OCI-LY7 (cell line): ENCODE measurements around the gene TMEM217. TPM values are rescaled to one million over a fixed set of nuclear protein-coding genes. Genes with fewer than 3 reads are reported as not detected.

Source experiments
- BruUV-seq: library from RNA; stranded (reverse); fragments of 400-500 nt; replicated peaks from 2 replicates; lab custom pipeline; 2021; lab: Mats Ljungman, UMichigan
- CTCF ChIA-PET: fragments of 300-600 bp; sonication (Branson Sonifier 250); formaldehyde crosslinking; loops from one replicate; lab custom pipeline; 2022; ENCODE audit warnings: antibody characterized with exemption; ENCODE audit not compliant: unreplicated experiment; lab: Charles Lee
- POLR2A ChIA-PET: fragments of 300-600 bp; sonication (Branson Sonifier 250); formaldehyde crosslinking; loops from one replicate; lab custom pipeline; 2022; ENCODE audit warnings: antibody characterized with exemption; lab: Charles Lee
- DNase-seq: peaks from one replicate; pipeline ENCODE4 v3.0.0-alpha.2; 2015; ENCODE audit warnings: low spot score
- H2AFZ ChIP-seq: fragments of 200-600 bp; sonication (generic), shearing (Covaris generic); 2 replicates; pipeline ENCODE4 v1.6.1; 2014; ENCODE audit warnings: mild to moderate bottlenecking, antibody characterized with exemption, low read length, moderate library complexity
- H3K27ac ChIP-seq: fragments of 200-600 bp; sonication (generic); 2 replicates; pipeline ENCODE4 v1.5.1; 2014; ENCODE audit warnings: mixed run types, low read depth, mild to moderate bottlenecking, moderate library complexity, low read length, inconsistent platforms; ENCODE audit not compliant: poor library complexity, severe bottlenecking
- H3K36me3 ChIP-seq: fragments of 200-600 bp; sonication (generic); 2 replicates; pipeline ENCODE4 v1.6.1; 2014; ENCODE audit warnings: mild to moderate bottlenecking, antibody characterized with exemption, low read length, moderate library complexity, mixed read lengths; ENCODE audit not compliant: insufficient read depth
- H3K4me1 ChIP-seq: fragments of 200-600 bp; sonication (generic); 2 replicates; pipeline ENCODE4 v1.5.1; 2014; ENCODE audit warnings: mild to moderate bottlenecking, low read length; ENCODE audit not compliant: insufficient read depth, poor library complexity, severe bottlenecking
- H3K4me2 ChIP-seq: fragments of 200-600 bp; sonication (generic); 2 replicates; pipeline ENCODE4 v1.6.1; 2014; ENCODE audit warnings: mild to moderate bottlenecking, low read length
- H3K4me3 ChIP-seq: fragments of 200-600 bp; sonication (generic); 2 replicates; pipeline ENCODE4 v1.5.1; 2014; ENCODE audit warnings: mild to moderate bottlenecking, low read depth, low read length; ENCODE audit not compliant: poor library complexity, severe bottlenecking
- H3K79me2 ChIP-seq: fragments of 200-600 bp; sonication (generic); 2 replicates; pipeline ENCODE4 v1.6.1; 2016; ENCODE audit warnings: low read depth, mild to moderate bottlenecking, low read length, moderate library complexity, mixed read lengths; ENCODE audit not compliant: insufficient read depth
- H3K9me2 ChIP-seq: fragments of 200-600 bp; sonication (generic); 2 replicates; pipeline ENCODE4 v1.6.1; 2016; ENCODE audit warnings: mild to moderate bottlenecking, low read length, mixed read lengths; ENCODE audit not compliant: insufficient read depth
- H3K9me3 ChIP-seq: fragments of 200-600 bp; sonication (generic); 2 replicates; pipeline ENCODE4 v1.6.1; 2014; ENCODE audit warnings: mild to moderate bottlenecking, mixed run types, low read length, mixed read lengths
- H4K20me1 ChIP-seq: fragments of 200-600 bp; sonication (generic); 2 replicates; pipeline ENCODE4 v1.6.1; 2014; ENCODE audit warnings: mild to moderate bottlenecking, antibody characterized with exemption, low read length, moderate library complexity, mixed read lengths; ENCODE audit not compliant: insufficient read depth
- EZH2phosphoT487 ChIP-seq: fragments of 200-600 bp; sonication (generic); IDR thresholded peaks from 2 replicates; pipeline ENCODE4 v1.6.1; 2018; ENCODE audit warnings: low read depth, borderline replicate concordance, mild to moderate bottlenecking, mixed run types, antibody characterized with exemption, low read length, moderate library complexity, mixed read lengths
- intact Hi-C: fragments of 100-400 bp; cut with micrococcal nuclease; formaldehyde crosslinking; loops from one replicate; pipeline ENCODE4 v1.10.0; 2022; ENCODE audit not compliant: unreplicated experiment
- total RNA-seq, 2 experiments: library from RNA; depleted of rRNA in 1 of 2; stranded (reverse); fragments of >200 nt in 1 of 2; shearing (Covaris generic) in 1 of 2; gene quantifications; 2 replicates each; pipeline ENCODE4 v1.2.3, GENCODE V29; 2014 to 2022
- TF ChIP-seq, protein P1 (sequence below): fragments of 200-600 bp; sonication (generic); conservative IDR thresholded peaks from 2 replicates; pipeline ENCODE4 v1.5.1; 2014; ENCODE audit warnings: mild to moderate bottlenecking, antibody characterized with exemption, low read length, moderate library complexity, mixed read lengths

Gene TMEM217
- total RNA-seq, 2 experiments from 2014 or later = 0.34 TPM; not detected in 1

GRCh38 chr6:37221585-37222124, 36.3 kb downstream of the TMEM217 start:
- no peak for TF ChIP-seq EZH2phosphoT487
- TF ChIP-seq, protein P1, sequence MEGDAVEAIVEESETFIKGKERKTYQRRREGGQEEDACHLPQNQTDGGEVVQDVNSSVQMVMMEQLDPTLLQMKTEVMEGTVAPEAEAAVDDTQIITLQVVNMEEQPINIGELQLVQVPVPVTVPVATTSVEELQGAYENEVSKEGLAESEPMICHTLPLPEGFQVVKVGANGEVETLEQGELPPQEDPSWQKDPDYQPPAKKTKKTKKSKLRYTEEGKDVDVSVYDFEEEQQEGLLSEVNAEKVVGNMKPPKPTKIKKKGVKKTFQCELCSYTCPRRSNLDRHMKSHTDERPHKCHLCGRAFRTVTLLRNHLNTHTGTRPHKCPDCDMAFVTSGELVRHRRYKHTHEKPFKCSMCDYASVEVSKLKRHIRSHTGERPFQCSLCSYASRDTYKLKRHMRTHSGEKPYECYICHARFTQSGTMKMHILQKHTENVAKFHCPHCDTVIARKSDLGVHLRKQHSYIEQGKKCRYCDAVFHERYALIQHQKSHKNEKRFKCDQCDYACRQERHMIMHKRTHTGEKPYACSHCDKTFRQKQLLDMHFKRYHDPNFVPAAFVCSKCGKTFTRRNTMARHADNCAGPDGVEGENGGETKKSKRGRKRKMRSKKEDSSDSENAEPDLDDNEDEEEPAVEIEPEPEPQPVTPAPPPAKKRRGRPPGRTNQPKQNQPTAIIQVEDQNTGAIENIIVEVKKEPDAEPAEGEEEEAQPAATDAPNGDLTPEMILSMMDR = no peak
- peak overlapping the region; percentile 92 for H2AFZ ChIP-seq
- H3K4me3 ChIP-seq = peak overlapping the region; percentile 68
- peaks cover 8% of the 10 kb centered on the region for H3K4me1 ChIP-seq
- ChIA-PET CTCF (no interaction called here), POLR2A (interaction anchor here (0.6 to 1.1 kb wide), 3 partner anchors 9 to 29 kb away, joined by 3 to 5 read pairs (median 3); no protein-coding TSS in a partner anchor)
- H3K4me2 ChIP-seq = peak overlapping the region; percentile 84
- H4K20me1 ChIP-seq = no peaks in the 10 kb centered on the region
- no peaks in the 10 kb centered on the region for H3K79me2 ChIP-seq
- no peaks in the 10 kb centered on the region for H3K9me3 ChIP-seq
- intact Hi-C loops = no loop called here
- BruUV-seq = no TSS peak
- DNase-seq = no peak
- no peaks in the 10 kb centered on the region for H3K9me2 ChIP-seq
- H3K27ac ChIP-seq = no peak overlapping the region
- H3K36me3 ChIP-seq = no peaks in the 10 kb centered on the region

DNA sequence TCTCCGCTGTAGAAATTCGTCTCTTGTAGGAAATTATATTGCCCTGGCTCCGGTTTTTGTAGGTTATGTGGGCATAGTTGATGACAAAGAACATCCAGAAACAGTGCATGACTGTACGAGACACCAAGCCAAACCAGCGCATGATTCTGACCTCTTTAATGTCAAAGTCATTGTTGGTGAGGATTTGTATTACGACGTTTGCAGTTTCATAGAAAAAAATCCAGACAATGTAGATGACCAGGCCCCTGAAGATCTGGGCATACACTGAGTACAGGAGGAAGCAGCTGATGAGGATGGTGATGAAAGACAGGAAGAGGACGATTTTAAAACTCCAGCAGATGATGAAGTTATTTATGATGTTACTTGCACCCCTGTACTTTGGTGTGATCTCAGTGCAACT, 39.4 kb downstream of the TMEM217 start:
- no peak overlapping the region for H2AFZ ChIP-seq
- DNase-seq = no peak
- no peak overlapping the region for H3K4me2 ChIP-seq
- POLR2A ChIA-PET = no interaction called here
- no TSS peak for BruUV-seq
- no peaks in the 10 kb centered on the region for H4K20me1 ChIP-seq
- no peaks in the 10 kb centered on the region for H3K36me3 ChIP-seq
- no peak overlapping the region for H3K27ac ChIP-seq
- peaks cover 8% of the 10 kb centered on the region for H3K4me1 ChIP-seq
- intact Hi-C loops = no loop called here
- H3K9me2 ChIP-seq = no peaks in the 10 kb centered on the region
- H3K4me3 ChIP-seq = no peak overlapping the region
- CTCF ChIA-PET = no interaction called here
- TF ChIP-seq EZH2phosphoT487 = no peak
- TF ChIP-seq, protein P1 = no peak
- H3K79me2 ChIP-seq = no peaks in the 10 kb centered on the region
- no peaks in the 10 kb centered on the region for H3K9me3 ChIP-seq

- no peak overlapping the region for H3K27ac ChIP-seq
- no peak for DNase-seq
- H3K4me2 ChIP-seq = no peak overlapping the region
- no peaks in the 10 kb centered on the region for H3K9me2 ChIP-seq
- CTCF ChIA-PET = no interaction called here
- no peaks in the 10 kb centered on the region for H4K20me1 ChIP-seq
- POLR2A ChIA-PET = no interaction called here
- intact Hi-C loops = no loop called here
- H3K36me3 ChIP-seq = no peaks in the 10 kb centered on the region
- TF ChIP-seq, protein P1 = no peak
- TF ChIP-seq EZH2phosphoT487 = no peak
- no peak overlapping the region for H2AFZ ChIP-seq
- BruUV-seq = no TSS peak
- no peaks in the 10 kb centered on the region for H3K9me3 ChIP-seq
- H3K4me3 ChIP-seq = no peak overlapping the region
- H3K79me2 ChIP-seq = no peaks in the 10 kb centered on the region
- peaks cover 8% of the 10 kb centered on the region for H3K4me1 ChIP-seq
These were observed 39.9 kb downstream of the TMEM217 start for GRCh38 chr6:37218061-37218460.
